Uterus (tissue), 2 donors: ENCODE measurements around the gene IL36G.

ENCODE experiments used
- POLR2A ChIP-seq, 2 donors: fragments of 450-650 bp; IDR thresholded peaks; one replicate each; pipeline ENCODE4 v1.6.1; 2016; ENCODE audit warnings: antibody characterized with exemption in 2 of 2, mild to moderate bottlenecking in 1 of 2, moderate library complexity in 1 of 2
- TF ChIP-seq, protein P1 (sequence below), 4 experiments: fragments of 200-600 bp in 2 of 4; fragments of 450-650 bp in 2 of 4; sonication (generic) in 2 of 4; IDR thresholded peaks; one replicate each; pipeline ENCODE4 v1.5.1; 2016 to 2019; ENCODE audit warnings: antibody characterized with exemption in 4 of 4, mild to moderate bottlenecking in 2 of 4, moderate library complexity in 1 of 4

- no peak for TF ChIP-seq POLR2A (IDR thresholded peaks at IDR 0.05)
- TF ChIP-seq, protein P1, sequence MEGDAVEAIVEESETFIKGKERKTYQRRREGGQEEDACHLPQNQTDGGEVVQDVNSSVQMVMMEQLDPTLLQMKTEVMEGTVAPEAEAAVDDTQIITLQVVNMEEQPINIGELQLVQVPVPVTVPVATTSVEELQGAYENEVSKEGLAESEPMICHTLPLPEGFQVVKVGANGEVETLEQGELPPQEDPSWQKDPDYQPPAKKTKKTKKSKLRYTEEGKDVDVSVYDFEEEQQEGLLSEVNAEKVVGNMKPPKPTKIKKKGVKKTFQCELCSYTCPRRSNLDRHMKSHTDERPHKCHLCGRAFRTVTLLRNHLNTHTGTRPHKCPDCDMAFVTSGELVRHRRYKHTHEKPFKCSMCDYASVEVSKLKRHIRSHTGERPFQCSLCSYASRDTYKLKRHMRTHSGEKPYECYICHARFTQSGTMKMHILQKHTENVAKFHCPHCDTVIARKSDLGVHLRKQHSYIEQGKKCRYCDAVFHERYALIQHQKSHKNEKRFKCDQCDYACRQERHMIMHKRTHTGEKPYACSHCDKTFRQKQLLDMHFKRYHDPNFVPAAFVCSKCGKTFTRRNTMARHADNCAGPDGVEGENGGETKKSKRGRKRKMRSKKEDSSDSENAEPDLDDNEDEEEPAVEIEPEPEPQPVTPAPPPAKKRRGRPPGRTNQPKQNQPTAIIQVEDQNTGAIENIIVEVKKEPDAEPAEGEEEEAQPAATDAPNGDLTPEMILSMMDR (IDR thresholded peaks at IDR 0.05): no peak
Observed at GRCh38 chr2:112933261-112933660, 44.5 kb upstream of the IL36G start.
